ENCODE data around the gene CUX1.

Gene CUX1

DNA sequence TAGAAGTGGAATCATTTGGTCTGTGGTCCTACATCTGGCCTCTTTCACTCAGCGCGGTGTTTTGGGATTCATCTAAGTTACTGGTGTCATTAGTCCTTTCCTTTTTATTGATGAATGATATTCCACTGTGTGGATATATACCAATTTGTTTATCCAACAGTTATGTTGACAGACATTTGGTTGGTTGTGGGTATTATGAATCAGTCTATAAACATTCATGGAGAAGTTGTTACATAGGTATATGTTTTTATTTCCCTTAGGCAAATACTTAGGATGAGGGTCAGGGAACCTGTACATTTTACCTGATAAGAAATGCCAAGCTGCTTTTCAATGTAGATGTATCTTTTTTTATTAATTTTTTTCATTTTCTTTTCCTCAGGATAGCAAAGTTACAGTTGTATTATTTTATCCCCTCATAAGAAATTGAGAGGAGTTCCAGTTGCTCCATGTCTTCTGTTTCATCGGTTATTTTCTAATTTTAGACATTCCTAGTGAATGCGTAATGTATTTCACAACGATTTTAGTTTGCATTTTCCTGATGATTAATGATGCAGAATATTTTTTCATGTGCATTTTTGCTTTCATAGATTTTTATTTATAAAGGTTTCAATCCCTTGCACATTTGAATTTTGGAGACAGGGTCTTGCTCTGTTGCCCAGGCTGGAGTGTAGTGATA lies 265.4 kb downstream of the CUX1 start:
- no peak for DNase-seq (ENCODE audit: extremely low read depth in 1 of 2, low read depth in 1 of 2)

DNA sequence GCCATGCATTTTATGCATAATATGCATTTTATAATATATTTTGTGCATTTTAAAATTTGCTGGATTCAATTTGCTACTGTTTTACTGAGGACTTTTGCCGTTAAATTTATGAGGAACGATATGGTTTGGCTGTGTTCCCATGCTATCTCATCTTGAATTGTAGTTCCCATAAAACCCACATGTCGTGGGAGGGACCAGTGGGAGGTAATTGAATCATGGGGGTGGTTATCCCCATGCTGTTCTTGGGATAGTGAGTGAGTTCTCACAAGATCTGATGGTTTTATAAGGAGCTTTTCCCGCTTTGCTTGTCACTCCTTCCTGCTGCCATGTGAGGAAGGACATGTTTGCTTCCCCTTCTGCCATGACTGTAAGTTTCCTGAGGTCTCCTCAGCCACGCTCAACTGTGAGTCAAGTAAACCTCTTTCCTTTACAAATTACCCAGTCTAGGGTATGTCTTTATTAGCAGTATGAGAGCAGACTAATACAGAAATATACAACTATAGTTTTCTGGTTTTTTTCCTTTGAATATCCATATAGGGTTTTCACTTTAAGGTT lies 267.9 kb downstream of the CUX1 start:
- DNase-seq (ENCODE audit: extremely low read depth in 1 of 2, low read depth in 1 of 2) = no peak

DNA sequence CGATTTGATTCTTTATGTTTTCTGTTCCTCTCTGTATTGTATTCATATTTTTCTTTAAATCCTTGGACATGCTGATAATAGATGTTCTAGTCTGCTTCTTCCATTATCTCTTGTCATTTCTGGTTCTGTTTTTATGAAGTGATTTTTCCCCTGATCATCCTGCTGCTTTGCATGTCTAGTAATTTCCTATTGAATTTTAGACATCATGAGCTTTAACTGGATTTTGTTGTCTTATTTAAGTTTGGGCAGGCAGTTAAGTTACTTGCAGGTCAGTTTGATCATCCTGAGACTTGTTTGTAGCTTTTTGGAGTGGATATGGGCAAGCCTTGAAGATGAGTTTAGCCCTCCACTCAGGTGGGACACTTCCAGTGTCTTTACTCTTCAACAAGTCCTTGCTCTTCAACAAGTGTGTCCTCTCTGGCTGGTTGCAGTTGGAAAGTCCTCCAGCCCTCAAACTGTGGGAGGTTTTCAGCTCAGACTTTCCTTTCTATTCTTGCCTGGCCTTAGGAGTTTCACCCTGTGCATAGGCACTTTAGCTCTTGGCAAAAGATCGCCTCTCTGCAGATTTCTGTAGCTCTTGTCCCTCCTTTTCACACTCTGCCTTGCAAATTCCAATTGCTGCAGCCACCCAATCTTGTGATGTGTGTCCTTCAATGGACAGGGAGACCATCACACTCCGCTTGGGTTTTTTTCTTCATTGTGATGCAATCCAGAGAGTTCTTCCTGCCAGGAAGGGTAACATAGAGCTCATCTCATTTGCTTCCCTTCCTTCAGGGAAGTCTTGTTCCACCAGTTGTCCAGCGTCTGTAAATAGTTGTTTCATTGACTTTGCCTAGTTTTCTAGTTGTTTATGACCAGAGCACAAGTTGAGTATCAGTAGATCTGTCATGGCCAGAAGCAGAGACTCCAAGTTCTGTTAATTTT lies 272.0 kb downstream of the CUX1 start:
- DNase-seq (ENCODE audit: extremely low read depth in 1 of 2, low read depth in 1 of 2) = no peak

DNA sequence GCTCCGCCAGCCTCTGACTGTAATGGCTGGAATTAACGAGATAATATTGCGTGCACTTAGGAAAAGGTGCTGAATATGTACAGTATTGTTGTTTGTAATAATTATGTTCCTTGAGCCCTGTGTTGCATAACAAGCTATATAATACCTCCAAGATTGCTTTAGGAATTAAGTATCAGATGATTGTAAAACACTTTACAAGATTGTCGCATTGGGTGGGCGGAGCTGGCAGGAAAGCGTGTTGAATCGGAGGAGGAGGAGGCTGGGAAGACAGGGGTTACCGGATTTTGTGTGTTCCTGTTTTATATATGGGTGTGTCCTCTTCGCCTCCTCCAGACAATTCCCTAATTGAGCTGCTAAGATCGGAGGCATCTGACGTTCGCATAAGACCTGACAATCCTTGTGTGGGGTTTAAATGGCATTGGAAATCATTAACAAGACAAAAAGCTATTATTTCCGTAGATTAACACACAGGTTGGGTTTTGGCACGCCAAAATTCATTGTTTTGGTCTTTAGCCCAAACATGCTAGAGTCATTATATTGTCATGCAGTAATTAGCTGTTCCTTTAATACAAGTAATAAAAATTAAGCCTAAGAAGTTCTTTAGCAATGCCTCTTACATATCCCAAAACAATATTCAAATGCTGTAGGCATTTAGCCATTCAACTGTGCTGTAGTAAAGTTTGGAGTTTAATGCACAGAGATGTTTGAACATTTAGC lies 276.3 kb downstream of the CUX1 start:
- DNase-seq (ENCODE audit: extremely low read depth in 1 of 2, low read depth in 1 of 2) = no peak

DNA sequence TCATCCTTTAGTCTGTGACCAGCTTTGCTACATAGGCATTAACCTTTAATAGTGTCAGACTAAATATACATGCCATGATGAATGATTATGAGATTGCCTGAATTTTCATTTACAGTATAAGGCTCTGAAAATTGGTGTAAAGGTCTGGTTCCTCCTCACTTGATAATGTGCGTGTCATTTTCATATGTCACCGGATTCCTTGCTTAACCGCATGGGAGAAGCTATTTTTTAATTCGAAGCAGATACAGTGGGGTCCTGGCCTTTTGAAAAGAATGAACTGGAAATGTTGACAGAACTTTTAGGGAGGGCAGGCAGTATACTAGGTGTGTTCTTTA lies 276.9 kb downstream of the CUX1 start:
- DNase-seq (ENCODE audit: extremely low read depth in 1 of 2, low read depth in 1 of 2) = no peak

DNA sequence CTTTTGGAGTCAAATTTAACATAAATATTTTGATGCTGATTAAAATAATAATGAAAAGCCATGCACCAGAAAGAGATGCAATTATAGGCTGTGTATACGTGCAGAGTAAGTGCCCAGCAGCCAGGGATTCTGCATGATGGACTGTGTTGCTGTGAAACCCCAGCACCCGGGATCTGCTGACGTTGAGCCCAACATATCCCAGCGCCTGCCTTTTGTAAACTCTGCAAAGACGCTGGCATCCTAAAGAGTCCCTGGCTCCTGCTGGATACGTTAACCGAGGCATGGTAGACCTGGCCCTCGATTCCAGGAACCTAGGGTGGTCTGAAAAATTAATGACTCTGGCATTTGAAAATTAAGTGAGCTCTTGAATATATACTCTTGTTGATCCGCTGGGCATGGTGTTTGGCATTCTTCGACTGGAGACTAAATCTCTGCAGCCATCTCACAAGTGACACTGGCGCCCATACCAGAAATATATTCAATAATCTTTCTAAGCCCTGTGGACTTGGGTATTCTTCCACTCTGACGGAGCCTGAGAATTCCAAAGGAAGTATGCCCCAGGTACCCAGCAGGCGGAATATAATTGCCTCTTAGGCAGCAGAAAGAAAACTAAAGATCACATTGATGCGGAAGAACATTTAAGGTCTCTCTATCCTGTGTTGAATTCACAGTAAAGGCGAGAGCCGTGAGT lies 278.0 kb downstream of the CUX1 start:
- DNase-seq (ENCODE audit: extremely low read depth in 1 of 2, low read depth in 1 of 2) = no peak

DNA sequence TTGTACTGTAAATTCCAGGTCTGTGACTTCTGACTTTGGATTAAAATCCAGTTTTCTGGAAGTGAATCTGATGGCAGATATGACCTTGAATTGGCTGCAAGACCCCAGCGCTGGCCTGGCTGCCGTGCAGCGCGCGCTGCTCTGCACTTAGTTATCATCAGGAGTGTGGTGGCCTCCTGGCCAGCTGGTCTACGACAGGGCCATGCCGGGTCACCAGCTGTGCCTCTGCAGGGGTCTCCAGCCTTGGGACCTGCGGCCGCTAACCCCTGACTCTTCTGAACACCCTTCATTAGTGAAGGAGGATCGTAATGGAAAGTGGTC lies 278.5 kb downstream of the CUX1 start:
- no peak for DNase-seq (ENCODE audit: extremely low read depth in 1 of 2, low read depth in 1 of 2)

DNA sequence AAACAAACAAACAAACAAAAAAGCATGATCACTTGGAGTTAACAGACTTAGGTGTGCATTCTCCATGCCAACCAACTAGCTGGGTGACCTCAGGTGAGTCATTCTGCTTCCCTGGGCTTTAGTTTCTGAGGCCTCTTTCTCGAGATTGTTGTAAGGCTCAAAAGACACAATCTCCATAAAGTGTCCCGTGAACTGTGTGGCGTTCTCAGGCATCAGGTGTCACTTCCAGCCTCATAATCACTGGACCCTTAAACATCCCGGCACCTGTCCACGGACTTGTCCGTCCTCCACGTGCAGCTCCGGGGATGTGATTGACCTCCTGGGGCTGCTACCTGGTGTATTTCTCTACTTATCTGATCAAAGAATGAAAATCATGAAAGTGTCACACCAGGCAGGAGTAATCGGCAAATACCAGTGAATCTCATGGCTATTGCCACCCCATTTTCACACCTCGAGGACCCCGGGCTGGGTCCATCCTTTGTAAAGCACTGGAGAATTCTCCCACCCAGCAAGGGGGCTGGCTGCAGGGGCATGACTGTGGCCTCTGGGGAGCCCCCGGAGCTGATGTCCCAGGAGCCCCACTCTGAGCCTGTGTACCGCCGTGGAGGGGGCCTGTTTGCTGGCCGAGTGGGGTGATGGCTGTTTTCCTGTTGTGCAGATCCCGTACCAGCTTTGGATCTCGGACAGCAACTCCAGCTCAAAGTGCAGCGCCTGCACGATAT lies 279.4 kb downstream of the CUX1 start:
- DNase-seq (ENCODE audit: extremely low read depth in 1 of 2, low read depth in 1 of 2) = no peak

DNA sequence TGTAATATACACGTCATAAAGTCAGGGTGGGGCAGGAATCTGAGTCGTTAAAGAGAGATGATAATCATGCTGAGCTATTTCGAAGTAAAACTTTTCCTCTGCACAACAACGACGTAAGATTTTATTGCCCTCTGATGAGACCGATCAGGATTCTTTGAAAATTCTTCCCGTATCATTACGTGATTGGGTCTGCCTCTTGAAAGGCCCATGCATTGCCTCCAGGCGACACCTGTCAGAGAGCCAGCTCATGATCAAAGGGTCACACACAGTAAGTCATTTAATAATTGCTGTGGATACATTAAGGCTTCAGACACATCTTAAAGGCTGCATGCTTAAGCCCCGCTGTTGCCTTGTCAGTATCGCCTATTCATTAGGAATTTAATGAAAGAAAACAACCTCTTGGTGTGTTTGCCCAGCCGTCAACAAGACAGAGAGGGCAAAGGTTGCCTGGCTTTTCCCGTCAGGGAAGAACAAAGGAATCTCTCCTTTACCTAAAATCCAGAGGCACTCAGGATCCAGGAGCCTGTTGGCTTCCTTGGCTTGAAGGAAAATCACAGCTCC lies 280.3 kb downstream of the CUX1 start:
- DNase-seq (ENCODE audit: extremely low read depth in 1 of 2, low read depth in 1 of 2) = no peak

DNA sequence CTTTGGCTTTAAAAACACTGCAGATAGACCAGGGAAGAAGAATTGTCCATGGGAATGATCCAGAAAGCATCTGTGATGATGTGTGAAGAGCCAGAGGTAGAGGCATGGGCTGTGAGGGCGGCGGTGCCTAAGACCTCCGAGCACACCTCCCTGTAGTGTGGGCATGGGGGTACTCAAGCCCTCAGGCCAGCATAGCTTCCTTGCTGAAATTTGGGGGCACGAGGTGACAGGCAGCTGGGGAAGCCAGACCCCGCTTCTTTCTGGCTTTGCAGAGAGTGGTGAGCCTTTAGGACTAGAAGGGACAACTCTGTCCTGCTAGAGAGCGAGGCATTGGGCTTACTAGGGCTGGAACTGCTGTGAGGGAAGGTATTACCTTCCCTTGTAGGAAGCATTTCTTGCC lies 281.6 kb downstream of the CUX1 start:
- DNase-seq (ENCODE audit: extremely low read depth in 1 of 2, low read depth in 1 of 2) = no peak

DNA sequence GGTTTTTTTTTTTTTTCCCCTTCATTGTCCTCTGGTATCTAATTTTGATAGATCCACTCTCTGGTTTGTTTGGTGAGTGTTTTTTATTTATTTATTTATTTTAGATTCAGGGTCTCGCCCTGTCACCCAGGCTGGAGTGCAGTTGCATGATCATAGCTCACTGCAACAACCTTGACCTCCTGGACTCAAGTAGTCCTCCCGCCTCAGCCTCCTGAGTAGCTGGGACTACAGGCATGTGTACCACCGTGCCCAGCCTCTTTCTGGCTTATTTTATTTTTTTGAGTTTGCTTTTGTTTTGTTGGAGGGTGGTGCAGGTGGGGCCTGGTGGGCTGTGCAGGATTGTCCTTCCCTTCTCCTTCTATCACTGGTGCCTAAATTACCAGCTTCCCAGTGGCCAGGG lies 282.0 kb downstream of the CUX1 start:
- DNase-seq (ENCODE audit: extremely low read depth in 1 of 2, low read depth in 1 of 2) = no peak

DNA sequence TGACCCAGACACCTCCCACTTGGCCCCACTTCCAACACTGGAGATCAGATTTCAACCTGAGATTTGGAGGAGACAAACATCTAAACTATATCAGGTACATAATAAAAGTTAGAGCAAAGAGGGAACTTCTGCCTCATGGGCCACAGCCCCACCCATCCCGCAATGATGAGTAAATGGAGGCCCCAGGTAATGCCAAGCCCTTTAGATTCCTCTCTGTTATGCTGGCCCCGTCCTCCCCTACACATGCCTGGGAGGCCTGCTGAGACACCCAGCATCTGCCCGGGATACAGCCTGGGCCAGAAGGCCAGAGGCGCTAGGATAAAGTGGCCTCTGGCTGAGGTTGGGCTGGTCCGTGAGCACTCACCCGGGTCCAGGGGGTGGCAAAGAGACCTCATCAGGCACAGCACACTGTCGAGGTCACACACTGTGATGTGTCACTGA lies 283.7 kb downstream of the CUX1 start:
- no peak for DNase-seq (ENCODE audit: extremely low read depth in 1 of 2, low read depth in 1 of 2)

DNA sequence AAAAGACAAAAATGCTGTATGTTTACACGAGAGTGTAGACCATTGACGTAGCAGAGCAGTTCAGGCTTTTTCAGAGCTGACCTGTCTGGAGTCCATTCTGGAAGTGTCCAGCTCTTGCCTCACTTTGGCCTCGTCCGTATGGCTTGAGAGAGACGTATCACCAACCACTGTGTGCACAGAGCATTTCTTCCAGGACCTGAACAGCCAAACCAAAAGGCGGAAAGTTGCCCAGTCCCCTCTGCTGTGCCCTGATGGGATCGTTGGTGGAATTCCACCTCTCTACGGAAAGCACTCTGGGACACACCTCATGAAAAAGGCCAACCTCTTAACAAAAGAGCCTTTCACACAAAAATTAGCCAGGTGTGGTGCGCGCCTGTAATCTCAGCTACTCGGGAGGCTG lies 284.5 kb downstream of the CUX1 start:
- no peak for DNase-seq (ENCODE audit: extremely low read depth in 1 of 2, low read depth in 1 of 2)

DNA sequence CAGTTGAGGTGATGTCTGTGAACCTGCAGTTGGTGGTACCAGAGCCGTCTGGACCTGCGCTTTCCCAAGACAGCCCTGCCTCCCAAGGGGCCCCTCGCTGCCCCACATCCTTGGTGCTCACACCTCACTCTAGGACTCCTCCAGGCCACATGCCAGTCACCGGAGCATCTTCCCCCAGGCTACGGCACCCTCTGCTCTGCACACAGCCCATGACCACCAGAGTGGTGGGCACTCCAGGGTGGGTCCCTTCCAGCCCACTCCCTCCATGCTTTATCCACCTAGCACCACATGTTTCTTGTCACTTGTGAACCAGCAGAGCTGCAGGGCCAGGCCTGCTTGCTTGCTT lies 285.6 kb downstream of the CUX1 start:
- no peak for DNase-seq (ENCODE audit: extremely low read depth in 1 of 2, low read depth in 1 of 2)

DNA sequence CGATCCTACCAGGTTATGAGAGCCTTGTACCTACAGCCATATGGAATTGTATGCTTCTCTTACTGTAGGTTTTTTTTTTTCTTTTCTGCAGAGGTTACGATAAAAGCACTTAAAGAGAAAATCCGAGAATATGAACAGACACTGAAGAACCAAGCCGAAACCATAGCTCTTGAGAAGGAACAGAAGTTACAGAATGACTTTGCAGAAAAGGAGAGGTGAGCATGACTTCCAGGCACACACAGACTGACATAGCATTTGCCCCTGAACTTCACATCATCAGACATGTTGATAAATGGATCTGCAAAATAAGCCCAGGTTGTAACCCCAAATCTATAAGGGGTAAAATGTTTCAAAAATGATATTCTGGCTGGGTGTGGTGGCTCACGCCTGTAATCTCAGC lies 286.8 kb downstream of the CUX1 start:
- no peak for DNase-seq (ENCODE audit: extremely low read depth in 1 of 2, low read depth in 1 of 2)

DNA sequence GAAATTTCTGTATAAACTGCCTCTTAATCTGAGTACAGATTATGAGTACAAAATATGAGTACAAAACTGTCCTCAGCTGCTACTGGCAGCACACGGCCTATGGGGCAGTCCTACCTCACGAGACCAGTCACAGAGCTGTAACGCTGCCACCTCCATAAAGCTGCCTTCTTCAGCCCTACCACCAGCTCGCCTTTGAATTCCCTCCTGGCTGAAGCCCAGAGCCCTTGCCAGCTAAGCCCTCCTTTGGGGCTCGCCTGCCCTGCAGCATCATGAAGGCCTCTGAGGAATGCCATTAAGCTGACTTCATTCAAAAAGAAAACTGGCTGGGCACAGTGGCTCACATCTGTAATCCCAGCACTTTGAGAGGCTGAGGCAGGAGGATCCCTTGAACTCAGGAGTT lies 289.2 kb downstream of the CUX1 start:
- no peak for DNase-seq (ENCODE audit: extremely low read depth in 1 of 2, low read depth in 1 of 2)

DNA sequence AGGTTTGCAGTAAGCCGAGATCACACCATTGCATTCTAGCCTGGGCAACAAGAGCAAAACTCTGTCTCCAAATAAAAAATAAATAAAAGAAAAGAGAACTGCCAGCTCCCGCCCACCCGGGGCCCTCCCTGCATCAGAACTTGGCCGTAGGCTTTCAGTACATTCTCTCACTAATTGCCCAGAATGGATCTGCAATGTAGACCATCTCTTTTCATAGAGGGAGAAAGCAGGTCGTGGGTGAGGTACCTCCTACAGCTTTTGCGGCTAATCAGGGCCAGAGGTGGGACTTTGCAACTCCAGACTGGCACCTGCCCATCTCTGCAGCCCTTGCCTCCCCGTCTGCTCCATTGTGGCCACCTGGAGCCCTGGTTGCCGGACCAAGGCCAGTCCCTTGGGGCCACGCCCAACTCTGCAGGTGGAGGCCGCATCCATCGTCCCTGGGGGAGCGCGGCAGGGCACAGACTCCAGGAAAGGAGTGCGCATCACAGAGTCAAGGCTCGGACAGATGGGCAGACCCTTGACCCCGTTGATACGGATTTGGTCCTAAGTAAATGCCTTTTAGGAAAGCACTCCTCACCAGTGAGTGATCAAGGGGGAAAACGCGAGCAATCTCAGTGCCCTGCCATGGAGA lies 290.2 kb downstream of the CUX1 start:
- no peak for DNase-seq (ENCODE audit: extremely low read depth in 1 of 2, low read depth in 1 of 2)

DNA sequence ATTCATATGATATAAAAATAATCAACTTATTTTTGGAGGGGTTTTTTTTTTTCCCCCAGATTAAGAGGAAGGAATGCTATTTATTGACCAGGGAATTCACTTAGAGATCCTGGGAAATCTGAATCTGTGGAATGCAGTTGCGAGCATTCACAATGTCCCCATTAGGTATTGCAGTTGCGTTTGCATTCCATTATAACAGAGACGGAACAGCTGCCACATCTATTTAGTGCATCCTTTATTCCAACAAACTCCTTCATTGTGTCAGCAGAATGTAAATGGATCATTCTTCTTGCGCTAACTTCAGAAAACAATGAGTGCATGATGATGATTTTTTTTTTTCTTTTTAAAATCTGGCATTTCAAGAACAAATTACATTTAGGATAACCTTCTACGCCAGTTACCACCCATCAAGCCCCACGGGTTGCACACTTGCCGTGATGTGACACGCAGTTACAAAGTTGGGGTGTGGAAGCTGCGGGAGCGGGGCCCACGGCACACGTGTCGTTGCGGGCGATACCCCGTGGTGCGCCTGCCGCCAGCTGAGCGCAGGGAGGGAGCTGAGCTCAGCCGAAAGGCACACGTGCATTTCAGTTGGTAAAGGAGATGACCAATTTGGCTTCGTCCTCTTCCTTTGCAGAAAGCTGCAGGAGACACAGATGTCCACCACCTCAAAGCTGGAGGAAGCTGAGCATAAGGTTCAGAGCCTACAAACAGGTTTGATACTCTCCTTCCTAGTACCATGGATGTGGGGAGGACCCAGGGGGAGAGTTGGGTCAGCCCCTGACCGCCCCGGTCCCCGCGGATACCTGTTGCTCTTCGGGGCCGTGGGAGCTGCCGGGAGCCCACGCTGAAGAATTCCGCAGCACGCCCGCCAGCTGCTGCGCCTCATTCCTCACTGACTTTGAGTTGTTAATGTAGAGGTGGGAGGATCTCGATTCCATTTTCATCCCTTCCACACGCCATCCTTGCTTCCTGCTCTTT lies 293.9 kb downstream of the CUX1 start:
- no peak for DNase-seq (ENCODE audit: extremely low read depth in 1 of 2, low read depth in 1 of 2)

DNA sequence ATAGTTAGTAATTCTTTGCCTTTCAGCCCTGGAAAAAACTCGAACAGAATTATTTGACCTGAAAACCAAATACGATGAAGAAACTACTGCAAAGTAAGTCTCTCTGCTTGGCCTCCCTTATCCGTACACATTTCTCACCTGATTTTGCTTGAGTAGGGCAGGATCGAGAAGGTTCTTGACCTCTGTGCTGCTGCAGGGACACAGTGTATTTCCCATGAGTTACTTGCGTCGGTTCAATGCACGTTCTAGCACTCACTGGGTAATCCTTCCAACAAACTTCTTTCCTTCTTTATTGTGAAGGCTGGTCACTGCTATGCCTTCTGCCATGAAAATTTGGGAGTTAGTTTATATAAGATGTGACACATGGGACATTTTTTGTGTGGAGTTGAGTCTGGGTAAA lies 297.8 kb downstream of the CUX1 start:
- no peak for DNase-seq (ENCODE audit: extremely low read depth in 1 of 2, low read depth in 1 of 2)

Measured in stimulated activated CD8-positive, alpha-beta memory T cell treated with anti-CD3 and anti-CD28 coated beads, Interleukin-7, amount 100 ng/mL, for 48 hours (primary cell).